ENCODE data around the gene SDHA.
"Not testable (repeated sequence)": the region's sequence is repeated elsewhere in the genome, so short reads cannot be mapped to it uniquely, and the experiment has no call there.

SDHA gene

DNA sequence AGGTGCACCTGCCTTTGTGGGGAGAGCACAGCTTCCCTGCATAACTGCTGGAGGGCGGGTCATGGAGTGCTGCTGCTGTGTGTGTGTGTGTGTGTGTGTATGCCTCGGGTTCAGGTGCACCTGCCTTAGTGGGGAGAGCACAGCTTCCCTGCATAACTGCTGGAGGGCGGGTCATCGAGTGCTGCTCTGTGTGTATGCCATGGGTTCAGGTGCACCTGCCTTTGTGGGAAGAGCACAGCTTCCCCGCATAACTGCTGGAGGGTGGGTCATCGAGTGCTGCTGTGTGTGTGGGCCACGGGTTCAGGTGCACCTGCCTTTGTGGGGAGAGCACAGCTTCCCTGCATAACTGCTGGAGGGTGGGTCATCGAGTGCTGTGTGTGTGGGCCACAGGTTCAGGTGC, 84.3 kb downstream of the SDHA start:
- not testable (repeated sequence) for DNase-seq

DNA sequence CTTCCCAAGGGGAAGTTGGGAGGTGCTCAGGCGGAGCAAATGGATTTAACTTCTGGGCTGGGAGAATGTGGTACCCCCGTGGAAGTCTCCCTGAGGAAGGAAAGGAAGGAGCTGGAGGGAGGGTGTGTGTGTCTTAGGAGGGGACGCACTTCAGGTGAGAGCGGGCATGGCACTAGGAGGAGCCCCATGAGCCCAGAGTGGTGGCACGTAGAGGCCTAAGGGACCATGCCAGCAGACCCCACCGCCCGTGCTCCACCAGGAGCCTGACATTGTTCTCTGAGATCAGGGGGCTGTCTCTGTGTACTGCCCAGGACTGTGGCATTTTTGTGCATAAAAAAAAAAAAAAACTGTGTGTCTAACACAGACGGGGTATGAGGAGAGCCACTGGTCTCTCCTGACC, 84.8 kb downstream of the SDHA start:
- no peak for DNase-seq

GRCh38 chr5:303741-304140, 85.6 kb downstream of the SDHA start:
- not testable (repeated sequence) for DNase-seq

DNA sequence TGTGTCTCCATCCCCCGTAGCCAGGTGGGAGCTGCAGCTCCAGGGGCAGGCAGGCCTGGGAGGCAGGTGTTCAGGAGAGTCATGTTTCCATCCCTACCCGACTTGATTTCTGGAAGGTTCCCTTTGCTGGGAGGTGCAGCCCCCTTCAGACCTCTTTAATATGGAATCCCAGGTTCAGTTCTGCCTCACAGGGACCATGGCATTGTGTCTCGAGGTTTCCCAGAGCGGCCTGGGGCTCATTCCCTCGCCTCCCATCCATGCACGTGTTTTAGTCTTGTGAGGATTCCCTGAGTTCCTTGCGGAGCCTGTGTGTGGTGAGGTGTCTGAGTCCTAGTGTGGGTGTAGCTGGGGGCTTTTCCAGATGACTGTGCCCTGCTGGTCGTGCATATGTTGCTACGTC, 86.9 kb downstream of the SDHA start:
- no peak for DNase-seq

GRCh38 chr5:305459-305858, 87.3 kb downstream of the SDHA start:
- DNase-seq: no peak

- no peak for DNase-seq
Observed at GRCh38 chr5:306011-306805, 88.1 kb downstream of the SDHA start.
